NB4 (cell line): ENCODE data around the gene C1QTNF9B.

Source experiments
- DNase-seq: peaks from one replicate; pipeline ENCODE4 v3.0.0; 2010; ENCODE audit warnings: low read depth
- H3K4me3 ChIP-seq: one replicate; pipeline ENCODE4 v1.5.1; 2011; ENCODE audit warnings: mild to moderate bottlenecking, low read depth, low read length, moderate library complexity
- MYC ChIP-seq: IDR thresholded peaks from 2 replicates; pipeline ENCODE4 v1.6.1; 2011; ENCODE audit warnings: low read depth, low read length
- POLR2A ChIP-seq: IDR thresholded peaks from 2 replicates; pipeline ENCODE4 v1.6.1; 2011; ENCODE audit warnings: mild to moderate bottlenecking; ENCODE audit not compliant: insufficient read length; ENCODE audit errors: extremely low read depth
- TF ChIP-seq, protein P1 (sequence below): IDR thresholded peaks from 2 replicates; pipeline ENCODE4 v1.6.1; 2011; ENCODE audit warnings: low read depth, low read length
- TF ChIP-seq, protein P2 (sequence below): IDR thresholded peaks from one replicate; pipeline ENCODE4 v1.5.1; 2012; ENCODE audit warnings: low read depth, low read length

C1QTNF9B gene

DNA sequence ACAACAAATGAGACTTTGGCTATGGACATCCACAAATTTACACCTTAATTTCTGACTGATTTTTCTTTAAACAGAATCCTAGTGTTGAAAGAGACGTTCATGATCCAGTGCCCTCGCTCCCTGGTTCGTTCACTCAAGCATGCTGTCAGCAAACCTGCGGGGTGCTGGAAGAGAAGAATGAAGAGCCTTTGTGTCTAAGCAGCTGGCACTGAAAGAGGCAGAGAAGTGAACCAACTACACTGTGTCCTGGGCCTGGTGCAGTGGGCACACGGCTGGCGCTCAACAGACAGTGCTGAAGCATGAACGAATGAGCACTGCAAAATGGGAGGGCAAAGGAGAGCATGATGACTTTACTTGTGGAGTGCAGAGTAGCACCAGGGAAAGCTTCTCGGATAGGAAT, 54.9 kb downstream of the C1QTNF9B start:
- TF ChIP-seq, protein P1, sequence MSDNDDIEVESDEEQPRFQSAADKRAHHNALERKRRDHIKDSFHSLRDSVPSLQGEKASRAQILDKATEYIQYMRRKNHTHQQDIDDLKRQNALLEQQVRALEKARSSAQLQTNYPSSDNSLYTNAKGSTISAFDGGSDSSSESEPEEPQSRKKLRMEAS, result no peak
- TF ChIP-seq, protein P2, sequence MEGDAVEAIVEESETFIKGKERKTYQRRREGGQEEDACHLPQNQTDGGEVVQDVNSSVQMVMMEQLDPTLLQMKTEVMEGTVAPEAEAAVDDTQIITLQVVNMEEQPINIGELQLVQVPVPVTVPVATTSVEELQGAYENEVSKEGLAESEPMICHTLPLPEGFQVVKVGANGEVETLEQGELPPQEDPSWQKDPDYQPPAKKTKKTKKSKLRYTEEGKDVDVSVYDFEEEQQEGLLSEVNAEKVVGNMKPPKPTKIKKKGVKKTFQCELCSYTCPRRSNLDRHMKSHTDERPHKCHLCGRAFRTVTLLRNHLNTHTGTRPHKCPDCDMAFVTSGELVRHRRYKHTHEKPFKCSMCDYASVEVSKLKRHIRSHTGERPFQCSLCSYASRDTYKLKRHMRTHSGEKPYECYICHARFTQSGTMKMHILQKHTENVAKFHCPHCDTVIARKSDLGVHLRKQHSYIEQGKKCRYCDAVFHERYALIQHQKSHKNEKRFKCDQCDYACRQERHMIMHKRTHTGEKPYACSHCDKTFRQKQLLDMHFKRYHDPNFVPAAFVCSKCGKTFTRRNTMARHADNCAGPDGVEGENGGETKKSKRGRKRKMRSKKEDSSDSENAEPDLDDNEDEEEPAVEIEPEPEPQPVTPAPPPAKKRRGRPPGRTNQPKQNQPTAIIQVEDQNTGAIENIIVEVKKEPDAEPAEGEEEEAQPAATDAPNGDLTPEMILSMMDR, result no peak
- TF ChIP-seq POLR2A (no peak), MYC (no peak)
- H3K4me3 ChIP-seq, result no peak overlapping the region
- DNase-seq, result no peak
